ENCODE results near the gene C5orf63. TPM values are rescaled to one million over a fixed set of nuclear protein-coding genes. Genes with fewer than 3 reads are reported as not detected.
A peak's percentile ranks its signal among the peaks of the same experiment; 100 is the strongest.
"Not testable (repeated sequence)": the region's sequence is repeated elsewhere in the genome, so short reads cannot be mapped to it uniquely, and the experiment has no call there.

C5orf63 gene
- total and polyA plus RNA-seq, 5 donors, result 4.6 to 8.9 (median 7.1) TPM

DNA sequence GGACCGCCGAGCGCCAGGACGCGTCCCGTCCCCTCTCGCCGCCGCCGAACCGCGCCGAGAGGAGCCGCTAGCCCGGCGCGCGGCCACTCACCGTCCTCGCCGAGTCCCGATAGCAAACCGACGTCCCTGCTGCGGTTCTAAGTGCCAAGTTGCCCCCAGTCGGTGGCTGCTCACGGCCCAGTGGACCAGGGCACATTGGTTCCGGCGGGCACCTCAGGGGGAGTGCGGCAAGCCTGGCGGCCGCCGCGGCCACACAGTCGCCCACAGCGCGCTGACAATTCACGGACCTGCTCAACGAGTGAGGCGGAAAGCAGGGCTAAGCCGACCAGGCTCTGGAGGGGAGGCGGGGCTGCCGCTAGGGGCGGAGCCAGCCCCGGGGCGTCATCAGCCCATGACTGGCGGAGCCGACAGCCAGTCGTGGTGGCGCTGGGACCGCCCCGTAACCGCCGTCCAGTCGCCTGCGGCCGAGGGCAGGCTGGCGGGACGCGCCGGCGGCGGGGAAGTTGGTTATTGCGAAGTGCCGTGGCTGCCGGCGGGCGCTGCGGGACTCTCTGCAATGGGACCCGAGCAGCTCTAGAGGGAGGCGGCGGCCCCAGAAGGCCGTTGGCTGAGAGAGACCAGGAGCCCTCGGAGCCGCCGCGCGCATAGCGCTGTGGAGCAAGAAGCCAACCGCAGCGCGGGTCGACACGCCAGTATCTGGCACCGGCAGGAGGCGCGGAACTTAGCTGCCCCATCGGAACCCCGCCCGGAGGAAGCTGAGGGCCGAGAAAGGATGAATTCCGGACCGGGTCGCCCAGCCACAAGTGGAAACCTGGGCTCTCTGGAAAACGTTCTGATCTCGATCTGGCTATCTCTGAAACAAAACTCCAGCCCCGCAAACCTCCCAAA is 42.8 kb downstream of the C5orf63 start, which contains the start of gene MARCHF3:
TSS of gene MARCHF3 (minus strand) at position 300 of the 888 bp plus-strand sequence. CDS start 112,387 bp downstream, outside the sequence.
- intact Hi-C loops (cut with DNase I), result loop anchor here in 2 of 4 donors (5.0 to 10.0 kb wide), 3 partner anchors 113 to 183 kb away; no protein-coding TSS in a partner anchor
- ATAC-seq, result peak; percentile 99
- Histone ChIP-seq H3K27ac (ENCODE audit: low read length) (peak within 1 kb of the TSS; percentile 78), H3K9me3 (ENCODE audit: control insufficient read depth, low read length) (no peaks in the 10 kb centered on the region), H3K27me3 (ENCODE audit: control insufficient read depth, insufficient read depth) (no peaks in the 10 kb centered on the region), H3K4me1 (ENCODE audit: control insufficient read depth, insufficient read depth, low read length) (no peaks in the 10 kb centered on the region), H3K4me3 (ENCODE audit: low read length) (peak within 1 kb of the TSS; percentile 62)
- under 1% methylated on average over 97 of the region's 97 CpGs for WGBS
- DNase-seq, result peak; percentile 96 to 98 (median 98)

DNA sequence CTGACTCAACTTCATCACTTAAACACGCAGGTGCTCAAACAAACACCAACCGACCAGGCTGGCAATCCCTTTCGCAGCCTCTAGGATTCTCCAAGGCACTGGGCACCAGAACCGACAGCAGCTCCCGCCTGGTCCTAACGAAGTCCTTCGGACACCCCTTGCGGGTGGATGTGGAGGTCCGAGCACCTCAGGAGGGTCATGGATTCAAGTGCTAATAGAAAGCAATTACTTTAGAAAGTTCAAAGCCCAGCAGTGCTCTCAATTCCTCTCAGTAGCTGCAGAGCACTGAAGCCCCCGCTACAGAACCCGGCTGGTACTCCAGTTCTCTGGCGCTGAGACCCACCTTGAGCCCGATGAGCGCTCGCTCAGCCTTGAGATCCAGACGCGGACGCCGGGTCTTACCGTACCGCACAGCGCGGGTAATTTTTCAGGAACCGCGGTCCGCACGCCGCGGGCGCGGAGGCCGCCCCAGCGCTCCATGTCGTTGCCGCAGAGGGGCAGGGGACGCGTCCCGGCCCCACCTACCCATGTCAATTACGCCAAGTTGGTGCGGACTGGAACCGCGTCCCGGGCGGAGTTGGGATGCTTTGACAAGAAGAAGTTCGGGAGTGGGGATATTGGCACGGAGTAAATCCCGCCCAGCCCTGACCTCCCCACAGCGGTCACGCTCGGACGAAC is 43.6 kb downstream of the C5orf63 start:
- under 1% methylated on average over 51 of the region's 51 CpGs for WGBS
- intact Hi-C loops (cut with DNase I), result loop anchor here in 2 of 4 donors (5.0 to 10.0 kb wide), 3 partner anchors 112 to 182 kb away; no protein-coding TSS in a partner anchor

DNA sequence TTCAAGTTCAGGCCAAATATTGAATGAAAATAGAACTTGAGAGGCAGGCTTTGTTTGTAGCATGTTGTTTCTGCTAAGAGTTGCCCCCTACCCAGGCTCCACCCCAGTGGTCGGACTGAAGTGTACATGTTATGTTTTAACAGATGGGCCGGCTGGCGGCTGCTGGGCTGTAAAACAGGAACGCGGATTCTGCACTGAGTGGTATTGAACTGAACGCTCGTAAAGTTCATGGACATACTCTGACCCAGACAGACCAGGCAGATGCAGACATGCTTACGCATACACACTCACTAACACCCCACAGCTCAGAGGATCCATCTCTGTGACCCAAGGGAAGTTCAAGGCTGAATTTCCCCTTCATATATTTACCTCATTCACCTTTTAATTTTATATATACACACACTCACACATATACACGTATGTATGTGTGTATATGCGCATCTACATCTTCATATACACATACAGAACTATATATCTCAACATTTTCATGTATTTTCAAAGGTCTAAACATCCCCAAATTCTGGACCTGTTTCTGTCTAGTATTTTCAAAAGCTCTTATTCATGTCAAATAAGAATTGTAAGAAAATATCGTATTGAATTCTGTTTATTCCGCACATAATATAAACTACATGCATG is 44.4 kb downstream of the C5orf63 start:
- Histone ChIP-seq H3K27ac (ENCODE audit: low read length) (no peak overlapping the region), H3K4me3 (ENCODE audit: low read length) (peak overlapping the region; percentile 47), H3K4me1 (ENCODE audit: control insufficient read depth, insufficient read depth, low read length) (no peaks in the 10 kb centered on the region), H3K9me3 (ENCODE audit: control insufficient read depth, low read length) (no peaks in the 10 kb centered on the region), H3K27me3 (ENCODE audit: control insufficient read depth, insufficient read depth) (no peaks in the 10 kb centered on the region)
- intact Hi-C loops (cut with DNase I), result no loop called here
- DNase-seq (peak; percentile 16 to 54 (median 53)), ATAC-seq (no peak)
- WGBS, result 48% methylated on average over 12 of the region's 12 CpGs

More for the DNA sequence above, 43.6 kb downstream of the C5orf63 start:
- Histone ChIP-seq H3K27me3 (ENCODE audit: control insufficient read depth, insufficient read depth) (no peaks in the 10 kb centered on the region), H3K4me3 (ENCODE audit: low read length) (peak overlapping the region; percentile 47), H3K4me1 (ENCODE audit: control insufficient read depth, insufficient read depth, low read length) (no peaks in the 10 kb centered on the region), H3K27ac (ENCODE audit: low read length) (peak overlapping the region; percentile 72), H3K9me3 (ENCODE audit: control insufficient read depth, low read length) (no peaks in the 10 kb centered on the region)
- peak; percentile 55 to 65 for ATAC-seq
- peak; percentile 48 to 76 (median 71) for DNase-seq

DNA sequence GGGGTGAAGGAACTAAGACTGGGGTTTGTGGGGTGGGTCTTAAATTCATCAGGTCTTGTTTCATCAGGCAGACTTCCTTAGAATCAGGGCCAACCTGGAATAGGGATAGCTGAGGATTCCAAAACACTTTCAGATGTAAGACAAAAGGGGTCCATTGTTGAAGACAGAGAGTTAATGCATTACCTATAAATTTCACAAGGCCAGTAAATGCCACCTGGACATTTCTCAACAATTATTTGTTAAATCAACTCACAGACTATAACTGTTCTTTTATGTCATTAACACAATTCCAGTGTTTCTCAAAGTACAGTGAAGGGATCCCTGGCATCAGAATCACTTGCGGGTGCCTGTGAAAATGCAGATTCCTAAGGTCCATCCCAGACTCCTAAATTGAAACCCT is 45.8 kb downstream of the C5orf63 start:
- WGBS, result 94% methylated on average over 1 of the region's 1 CpG
- Histone ChIP-seq H3K4me3 (ENCODE audit: low read length) (no peak overlapping the region), H3K27ac (ENCODE audit: low read length) (no peak overlapping the region), H3K4me1 (ENCODE audit: control insufficient read depth, insufficient read depth, low read length) (no peaks in the 10 kb centered on the region), H3K27me3 (ENCODE audit: control insufficient read depth, insufficient read depth) (no peaks in the 10 kb centered on the region), H3K9me3 (ENCODE audit: control insufficient read depth, low read length) (no peaks in the 10 kb centered on the region)
- ATAC-seq (no peak), DNase-seq (no peak)
- intact Hi-C loops (cut with DNase I), result no loop called here

DNA sequence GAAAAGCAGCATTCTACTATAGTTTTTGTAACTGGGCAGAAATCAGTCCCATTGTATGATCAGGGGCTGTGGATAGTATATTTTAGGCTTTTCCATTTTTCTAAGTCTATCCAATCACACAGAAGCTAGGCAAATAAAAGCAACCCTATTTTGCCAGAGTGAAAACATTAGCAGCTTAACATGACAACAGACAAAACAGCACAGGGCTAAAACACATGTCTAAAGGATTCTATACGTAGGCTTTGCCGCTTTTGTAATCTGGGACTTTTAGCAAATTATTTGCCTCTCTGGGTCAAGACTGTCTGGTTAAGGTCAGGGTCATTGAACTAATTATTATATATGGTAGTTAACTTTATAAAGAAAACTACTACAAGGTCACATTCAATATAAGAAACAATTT is 47.1 kb downstream of the C5orf63 start:
- Histone ChIP-seq H3K4me3 (ENCODE audit: low read length) (no peak overlapping the region), H3K4me1 (ENCODE audit: control insufficient read depth, insufficient read depth, low read length) (no peaks in the 10 kb centered on the region), H3K27me3 (ENCODE audit: control insufficient read depth, insufficient read depth) (no peaks in the 10 kb centered on the region), H3K9me3 (ENCODE audit: control insufficient read depth, low read length) (no peaks in the 10 kb centered on the region), H3K27ac (ENCODE audit: low read length) (no peak overlapping the region)
- intact Hi-C loops (cut with DNase I), result no loop called here
- DNase-seq, result no peak
- 81% methylated on average over 2 of the region's 2 CpGs for WGBS
- ATAC-seq, result no peak

DNA sequence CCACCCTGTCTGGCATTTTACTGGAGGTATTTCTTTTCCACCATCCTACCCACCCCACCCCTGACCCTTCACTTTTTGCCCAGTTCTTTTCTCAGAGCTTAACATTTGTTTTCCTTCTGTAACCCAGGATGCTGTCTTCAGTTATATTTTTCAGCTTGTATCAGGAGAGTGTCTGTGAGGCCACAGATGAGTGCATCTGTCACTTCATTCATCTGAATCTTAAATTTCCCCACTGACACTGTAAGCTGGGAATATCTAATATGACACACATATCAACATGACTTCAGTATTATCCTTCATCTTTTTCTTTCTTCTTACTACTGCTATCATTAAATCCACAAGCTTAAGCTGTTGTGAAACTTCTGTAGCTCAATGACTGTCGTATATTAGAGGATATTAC is 47.8 kb downstream of the C5orf63 start:
- intact Hi-C loops (cut with DNase I), result no loop called here
- H3K4me1 ChIP-seq (ENCODE audit: control insufficient read depth, insufficient read depth, low read length), result no peaks in the 10 kb centered on the region
- H3K27ac ChIP-seq (ENCODE audit: low read length), result no peak overlapping the region
- ATAC-seq (no peak), DNase-seq (no peak)
- WGBS, result 66% methylated on average over 1 of the region's 1 CpG
- H3K4me3 ChIP-seq (ENCODE audit: low read length), result no peak overlapping the region
- no peaks in the 10 kb centered on the region for H3K9me3 ChIP-seq (ENCODE audit: control insufficient read depth, low read length)
- no peaks in the 10 kb centered on the region for H3K27me3 ChIP-seq (ENCODE audit: control insufficient read depth, insufficient read depth)

DNA sequence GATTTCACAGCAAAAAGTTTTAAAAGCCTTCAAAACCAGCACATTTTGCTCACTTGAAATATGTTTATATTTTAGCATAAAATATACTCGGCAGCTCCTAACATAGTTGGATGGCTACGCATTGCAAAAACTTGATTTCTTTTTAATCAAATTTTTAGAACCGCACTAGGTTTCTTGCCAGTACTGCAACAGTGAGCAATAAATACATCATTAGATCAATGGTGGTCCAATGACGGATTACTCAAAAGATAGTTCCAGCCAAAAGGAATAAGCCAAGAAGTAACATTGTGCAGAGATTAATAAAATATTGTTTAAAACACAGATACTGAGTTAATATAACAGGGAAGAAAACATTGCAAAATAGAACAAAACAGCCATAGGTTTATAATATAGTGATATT is 48.5 kb downstream of the C5orf63 start:
- no peaks in the 10 kb centered on the region for H3K27me3 ChIP-seq (ENCODE audit: control insufficient read depth, insufficient read depth)
- no peak for ATAC-seq
- H3K4me1 ChIP-seq (ENCODE audit: control insufficient read depth, insufficient read depth, low read length), result no peaks in the 10 kb centered on the region
- no peak for DNase-seq
- no peak overlapping the region for H3K4me3 ChIP-seq (ENCODE audit: low read length)
- H3K9me3 ChIP-seq (ENCODE audit: control insufficient read depth, low read length), result no peaks in the 10 kb centered on the region
- intact Hi-C loops (cut with DNase I), result no loop called here
- 83% methylated on average over 4 of the region's 4 CpGs for WGBS
- no peak overlapping the region for H3K27ac ChIP-seq (ENCODE audit: low read length)

DNA sequence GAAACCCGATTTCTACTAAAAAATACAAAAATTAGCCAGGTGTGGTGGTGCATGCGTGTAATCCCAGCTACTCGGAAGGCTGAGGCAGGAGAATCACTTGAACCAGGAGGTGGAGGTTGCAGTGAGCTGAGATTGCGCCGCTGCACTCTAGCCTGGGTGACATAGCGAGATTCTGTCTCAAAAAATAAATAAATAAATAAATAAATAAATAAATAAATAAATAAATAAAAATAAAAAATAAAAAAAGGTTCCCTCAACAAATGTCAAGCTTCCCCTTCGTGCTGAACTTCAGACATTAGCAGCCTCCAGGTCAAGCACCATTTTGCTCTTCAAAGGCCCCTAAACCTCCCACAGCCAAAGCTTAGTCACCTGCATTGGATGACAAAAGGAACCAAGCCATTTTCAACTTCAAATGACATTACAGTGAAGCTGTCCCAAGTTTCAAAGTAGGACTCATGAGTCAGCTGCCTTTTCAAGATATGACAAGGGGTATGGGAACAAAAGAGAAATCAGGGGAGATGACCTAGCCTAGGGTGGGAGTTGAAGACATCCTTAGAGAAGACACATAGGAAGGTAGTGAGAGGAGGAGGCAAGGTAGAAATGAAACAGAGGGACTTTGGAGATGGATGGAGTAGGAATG is 49.6 kb downstream of the C5orf63 start:
- H3K4me3 ChIP-seq (ENCODE audit: low read length); ATAC-seq; H3K27me3 ChIP-seq (ENCODE audit: control insufficient read depth, insufficient read depth); H3K4me1 ChIP-seq (ENCODE audit: control insufficient read depth, insufficient read depth, low read length); DNase-seq; H3K9me3 ChIP-seq (ENCODE audit: control insufficient read depth, low read length); intact Hi-C loops (cut with DNase I); H3K27ac ChIP-seq (ENCODE audit: low read length): not testable (repeated sequence)
- whole genome bisulfite sequencing, result 97% methylated on average over 7 of the region's 7 CpGs

DNA sequence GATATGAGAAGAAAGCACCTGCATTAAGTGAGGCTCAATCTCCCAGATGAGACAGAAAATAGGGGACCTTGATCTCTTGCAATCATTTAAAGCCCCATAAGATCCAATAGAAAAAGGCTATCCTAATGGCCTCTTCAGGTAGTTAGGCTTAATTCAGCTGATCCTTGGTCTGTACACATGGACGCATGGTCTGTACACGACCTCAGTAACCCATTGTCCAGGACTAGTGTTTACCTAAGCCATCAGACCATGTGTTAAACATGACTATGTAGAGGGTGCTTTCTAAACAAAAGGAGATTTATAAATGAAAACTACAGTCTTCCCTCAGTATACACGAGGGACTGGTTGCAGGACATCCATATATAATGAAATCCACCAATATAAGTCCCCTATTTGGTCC is 50.5 kb downstream of the C5orf63 start:
- Histone ChIP-seq H3K27me3 (ENCODE audit: control insufficient read depth, insufficient read depth) (no peaks in the 10 kb centered on the region), H3K9me3 (ENCODE audit: control insufficient read depth, low read length) (no peaks in the 10 kb centered on the region), H3K27ac (ENCODE audit: low read length) (no peak overlapping the region), H3K4me1 (ENCODE audit: control insufficient read depth, insufficient read depth, low read length) (no peaks in the 10 kb centered on the region), H3K4me3 (ENCODE audit: low read length) (no peak overlapping the region)
- no peak for ATAC-seq
- intact Hi-C loops (cut with DNase I), result no loop called here
- WGBS, result 95% methylated on average over 3 of the region's 3 CpGs
- no peak for DNase-seq

DNA sequence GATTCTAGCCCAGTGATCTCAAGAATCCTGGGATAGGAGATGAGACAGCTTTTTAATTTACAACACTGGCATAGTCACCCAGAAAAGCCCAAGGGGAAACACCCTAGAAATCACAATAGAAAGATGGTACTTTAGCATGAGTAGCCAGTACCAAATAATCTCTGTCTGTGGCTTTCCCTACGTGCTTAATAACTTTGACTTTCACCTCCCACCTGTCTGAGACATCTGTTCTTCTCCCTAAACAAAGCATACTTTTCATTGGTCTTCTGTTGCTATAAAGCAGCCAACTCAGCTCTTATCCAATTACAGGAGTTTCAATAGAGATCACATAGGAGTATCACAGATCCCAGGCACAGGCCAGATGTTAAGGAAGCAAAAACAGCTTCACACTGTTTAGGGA is 53.4 kb downstream of the C5orf63 start:
- DNase-seq, result no peak
- ATAC-seq, result no peak
- no peaks in the 10 kb centered on the region for H3K4me1 ChIP-seq (ENCODE audit: control insufficient read depth, insufficient read depth, low read length)
- no peak overlapping the region for H3K4me3 ChIP-seq (ENCODE audit: low read length)
- 77% methylated on average over 1 of the region's 1 CpG for WGBS
- no peaks in the 10 kb centered on the region for H3K9me3 ChIP-seq (ENCODE audit: control insufficient read depth, low read length)
- intact Hi-C loops (cut with DNase I), result no loop called here
- H3K27ac ChIP-seq (ENCODE audit: low read length), result no peak overlapping the region
- H3K27me3 ChIP-seq (ENCODE audit: control insufficient read depth, insufficient read depth), result no peaks in the 10 kb centered on the region
